ENCODE measurements around the gene ADK.
A peak's percentile ranks its signal among the peaks of the same experiment; 100 is the strongest.
"Not testable (repeated sequence)": the region's sequence is repeated elsewhere in the genome, so short reads cannot be mapped to it uniquely, and the experiment has no call there.

Gene ADK

DNA sequence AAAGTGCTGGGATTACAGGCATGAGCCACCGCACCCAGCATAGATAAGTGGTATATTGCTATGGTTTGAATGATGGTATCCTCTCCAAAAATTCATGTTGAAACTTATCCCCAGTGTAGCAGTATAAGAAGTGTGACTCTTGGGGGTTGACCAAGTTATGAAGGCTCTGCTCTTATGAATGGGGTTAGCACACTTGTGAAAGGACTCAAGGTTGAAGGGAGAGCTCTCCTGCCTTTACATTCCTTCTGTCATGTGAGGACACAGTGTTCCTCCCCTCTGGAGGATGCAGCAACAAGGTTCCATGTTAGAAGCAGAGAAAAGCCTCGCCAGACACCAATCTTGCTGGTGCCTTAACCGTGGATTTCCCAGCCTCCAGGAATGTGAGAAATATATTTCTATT lies 58.0 kb downstream of the ADK start:
- Histone ChIP-seq H3K4me3 (ENCODE audit: low read depth, low read length) (no peak overlapping the region), H3K27ac (no peak overlapping the region), H3K79me2 (peaks cover 7% of the 10 kb centered on the region), H3K4me1 (peaks cover 7% of the 10 kb centered on the region), H3K36me3 (ENCODE audit: control insufficient read depth, insufficient read depth, low read length) (no peaks in the 10 kb centered on the region), H2AFZ (no peak overlapping the region), H3K9ac (no peak overlapping the region), H3K4me2 (ENCODE audit: low read length) (no peak overlapping the region), H3K9me3 (ENCODE audit: control insufficient read depth, low read length) (no peaks in the 10 kb centered on the region), H3K27me3 (ENCODE audit: control insufficient read depth, insufficient read depth, low read length) (no peaks in the 10 kb centered on the region)
- TF ChIP-seq, protein P1, sequence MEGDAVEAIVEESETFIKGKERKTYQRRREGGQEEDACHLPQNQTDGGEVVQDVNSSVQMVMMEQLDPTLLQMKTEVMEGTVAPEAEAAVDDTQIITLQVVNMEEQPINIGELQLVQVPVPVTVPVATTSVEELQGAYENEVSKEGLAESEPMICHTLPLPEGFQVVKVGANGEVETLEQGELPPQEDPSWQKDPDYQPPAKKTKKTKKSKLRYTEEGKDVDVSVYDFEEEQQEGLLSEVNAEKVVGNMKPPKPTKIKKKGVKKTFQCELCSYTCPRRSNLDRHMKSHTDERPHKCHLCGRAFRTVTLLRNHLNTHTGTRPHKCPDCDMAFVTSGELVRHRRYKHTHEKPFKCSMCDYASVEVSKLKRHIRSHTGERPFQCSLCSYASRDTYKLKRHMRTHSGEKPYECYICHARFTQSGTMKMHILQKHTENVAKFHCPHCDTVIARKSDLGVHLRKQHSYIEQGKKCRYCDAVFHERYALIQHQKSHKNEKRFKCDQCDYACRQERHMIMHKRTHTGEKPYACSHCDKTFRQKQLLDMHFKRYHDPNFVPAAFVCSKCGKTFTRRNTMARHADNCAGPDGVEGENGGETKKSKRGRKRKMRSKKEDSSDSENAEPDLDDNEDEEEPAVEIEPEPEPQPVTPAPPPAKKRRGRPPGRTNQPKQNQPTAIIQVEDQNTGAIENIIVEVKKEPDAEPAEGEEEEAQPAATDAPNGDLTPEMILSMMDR (IDR thresholded peaks at IDR 0.05): no peak

DNA sequence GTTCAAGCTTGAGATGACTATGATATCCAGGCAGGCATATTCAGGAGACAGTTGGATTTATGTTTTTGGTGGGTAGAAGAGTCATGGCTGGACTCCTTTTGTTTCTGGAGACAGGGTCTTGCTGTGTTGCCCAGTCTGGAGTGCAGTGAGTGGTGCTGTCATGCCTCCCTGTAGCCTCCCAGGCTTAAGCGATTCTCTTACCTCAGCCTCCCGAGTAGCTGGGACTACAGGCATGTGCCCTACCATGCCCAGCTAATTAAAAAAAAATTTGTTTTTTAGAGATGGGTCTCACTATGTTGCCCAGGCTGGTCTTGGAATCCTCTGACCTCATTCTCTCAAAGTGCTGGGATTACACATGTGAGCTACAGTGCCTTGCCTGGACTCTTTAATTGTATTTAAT lies 62.0 kb downstream of the ADK start:
- no peak overlapping the region for H2AFZ ChIP-seq
- TF ChIP-seq, protein P1 (IDR thresholded peaks at IDR 0.05): no peak

DNA sequence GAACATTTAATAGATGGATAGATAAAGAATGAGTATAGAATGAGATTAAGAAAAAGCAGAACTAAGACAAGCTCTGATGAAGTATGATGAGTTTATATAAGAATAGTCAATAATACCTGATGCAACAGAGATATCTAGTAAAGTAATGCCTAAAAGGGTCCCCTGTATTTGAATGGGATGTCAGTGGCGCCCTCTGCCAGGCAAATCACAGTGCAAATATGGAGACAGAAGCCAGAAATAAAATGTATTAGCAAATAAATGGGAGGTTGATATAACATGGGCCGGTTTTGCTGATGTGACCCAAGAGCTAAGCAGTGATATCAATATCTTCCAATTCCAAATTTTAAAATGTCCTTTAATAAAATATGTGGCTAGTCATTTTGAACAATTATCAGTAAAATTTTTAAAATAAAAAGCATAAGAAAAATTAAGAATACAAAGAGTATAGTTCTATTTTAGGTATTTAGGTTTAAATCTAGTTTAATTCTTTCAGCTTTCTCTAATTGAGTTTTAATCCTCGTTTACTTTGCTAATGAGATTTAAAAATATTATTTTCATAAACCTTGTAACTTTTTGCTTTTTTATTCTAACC lies 62.6 kb downstream of the ADK start:
- Histone ChIP-seq H3K36me3 (ENCODE audit: control insufficient read depth, insufficient read depth, low read length) (no peaks in the 10 kb centered on the region), H3K9me3 (ENCODE audit: control insufficient read depth, low read length) (no peaks in the 10 kb centered on the region), H3K9ac (no peak overlapping the region), H3K4me3 (ENCODE audit: low read depth, low read length) (no peak overlapping the region), H3K79me2 (peaks cover 7% of the 10 kb centered on the region), H3K4me2 (ENCODE audit: low read length) (no peak overlapping the region), H3K4me1 (no peaks in the 10 kb centered on the region), H3K27me3 (ENCODE audit: control insufficient read depth, insufficient read depth, low read length) (no peaks in the 10 kb centered on the region), H2AFZ (no peak overlapping the region), H3K27ac (no peak overlapping the region)
- TF ChIP-seq, protein P1 (IDR thresholded peaks at IDR 0.05): peak; percentile 40

More for the DNA sequence above, 62.0 kb downstream of the ADK start:
- Histone ChIP-seq H3K9ac (no peak overlapping the region), H3K9me3 (ENCODE audit: control insufficient read depth, low read length) (no peaks in the 10 kb centered on the region), H3K79me2 (peaks cover 7% of the 10 kb centered on the region), H3K4me1 (no peaks in the 10 kb centered on the region), H3K4me2 (ENCODE audit: low read length) (no peak overlapping the region), H3K4me3 (ENCODE audit: low read depth, low read length) (no peak overlapping the region), H3K27ac (no peak overlapping the region), H3K36me3 (ENCODE audit: control insufficient read depth, insufficient read depth, low read length) (no peaks in the 10 kb centered on the region), H3K27me3 (ENCODE audit: control insufficient read depth, insufficient read depth, low read length) (no peaks in the 10 kb centered on the region)

DNA sequence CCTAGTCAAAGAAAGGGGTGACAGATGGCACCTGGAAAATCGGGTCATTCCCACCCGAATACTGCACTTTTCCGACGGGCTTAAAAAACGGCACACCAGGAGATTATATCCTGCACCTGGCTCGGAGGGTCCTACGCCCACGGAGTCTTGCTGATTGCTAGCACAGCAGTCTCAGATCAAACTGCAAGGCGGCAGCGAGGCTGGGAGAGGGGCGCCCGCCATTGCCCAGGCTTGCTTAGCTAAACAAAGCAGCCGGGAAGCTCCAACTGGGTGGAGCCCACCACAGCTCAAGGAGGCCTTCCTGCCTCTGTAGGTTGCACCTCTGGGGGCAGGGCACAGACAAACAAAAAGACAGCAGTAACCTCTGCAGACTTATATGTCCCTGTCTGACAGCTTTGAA lies 66.1 kb downstream of the ADK start:
- H3K27me3 ChIP-seq (ENCODE audit: control insufficient read depth, insufficient read depth, low read length); H3K36me3 ChIP-seq (ENCODE audit: control insufficient read depth, insufficient read depth, low read length); H3K4me2 ChIP-seq (ENCODE audit: low read length); H2AFZ ChIP-seq; H3K4me1 ChIP-seq; H3K79me2 ChIP-seq; H3K4me3 ChIP-seq (ENCODE audit: low read depth, low read length); H3K9ac ChIP-seq; H3K27ac ChIP-seq; H3K9me3 ChIP-seq (ENCODE audit: control insufficient read depth, low read length): not testable (repeated sequence)

DNA sequence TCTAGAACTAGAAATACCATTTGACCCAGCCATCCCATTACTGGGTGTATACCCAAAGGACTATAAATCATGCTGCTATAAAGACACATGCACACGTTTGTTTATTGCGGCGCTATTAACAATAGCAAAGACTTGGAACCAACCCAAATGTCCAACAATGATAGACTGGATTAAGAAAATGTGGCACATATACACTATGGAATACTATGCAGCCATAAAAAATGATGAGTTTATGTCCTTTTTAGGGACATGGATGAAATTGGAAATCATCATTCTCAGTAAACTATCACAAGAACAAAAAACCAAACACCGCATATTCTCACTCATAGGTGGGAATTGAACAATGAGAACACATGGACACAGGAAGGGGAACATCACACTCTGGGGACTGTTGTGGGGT lies 71.4 kb downstream of the ADK start:
- H3K4me2 ChIP-seq (ENCODE audit: low read length); H2AFZ ChIP-seq; H3K9ac ChIP-seq; H3K79me2 ChIP-seq; H3K27ac ChIP-seq; H3K9me3 ChIP-seq (ENCODE audit: control insufficient read depth, low read length); H3K36me3 ChIP-seq (ENCODE audit: control insufficient read depth, insufficient read depth, low read length); H3K4me3 ChIP-seq (ENCODE audit: low read depth, low read length); H3K27me3 ChIP-seq (ENCODE audit: control insufficient read depth, insufficient read depth, low read length); H3K4me1 ChIP-seq: not testable (repeated sequence)

Measured in parathyroid adenoma (tissue), 2 donors.